Effector memory CD8-positive, alpha-beta T cell (primary cell): ENCODE data around the gene ANK2.

Source experiments
- ATAC-seq: fragments of 150-1000 bp; cut with Tn5 transposase; replicated peaks from 2 replicates; pipeline ENCODE4 v1.10.0; 2021; ENCODE audit warnings: mild to moderate bottlenecking, moderate library complexity
- DNase-seq, 3 experiments: peaks; one replicate each; pipeline ENCODE4 v3.0.0; 2021
- H3K27ac Mint-ChIP-seq, 2 donors: one replicate each; pipeline ENCODE4 v1.8.0; 2022; ENCODE audit warnings: mild to moderate bottlenecking in 2 of 2, mixed read lengths in 2 of 2, moderate library complexity in 2 of 2
- H3K27me3 Mint-ChIP-seq, 2 donors: one replicate each; pipeline ENCODE4 v1.8.0; 2022; ENCODE audit warnings: mixed read lengths in 2 of 2
- H3K36me3 Mint-ChIP-seq: one replicate; pipeline ENCODE4 v1.8.0; 2022; ENCODE audit warnings: mild to moderate bottlenecking, moderate library complexity, mixed read lengths; ENCODE audit not compliant: insufficient read depth
- H3K4me1 Mint-ChIP-seq, 2 donors: one replicate each; pipeline ENCODE4 v1.8.0; 2022; ENCODE audit warnings: low read depth in 2 of 2, mixed read lengths in 2 of 2
- H3K4me3 Mint-ChIP-seq, 2 donors: one replicate each; pipeline ENCODE4 v1.8.0; 2022; ENCODE audit warnings: mild to moderate bottlenecking in 2 of 2, mixed read lengths in 2 of 2, moderate library complexity in 2 of 2
- H3K9me3 Mint-ChIP-seq, 2 donors: one replicate each; pipeline ENCODE4 v1.8.0; 2022; ENCODE audit warnings: mixed read lengths in 2 of 2

The ANK2 gene

DNA sequence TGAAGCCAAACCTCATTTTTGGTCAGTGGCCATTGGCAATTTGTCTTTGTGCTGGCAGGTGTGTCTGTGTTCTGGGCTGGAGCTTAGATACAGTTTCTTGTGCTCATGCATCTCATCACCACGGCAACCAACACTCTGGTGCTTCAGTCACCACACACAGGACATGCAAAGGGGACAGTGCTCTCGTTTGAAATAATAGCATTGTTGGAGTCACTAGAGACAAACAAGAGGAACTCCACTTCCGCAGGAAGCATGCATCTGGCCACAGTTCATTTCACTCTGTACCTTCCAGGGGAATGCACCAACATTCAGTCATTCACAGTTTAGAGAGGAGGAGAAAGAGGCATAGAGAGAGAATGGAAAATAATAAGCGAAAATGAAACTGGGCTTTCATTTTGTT is 267.4 kb downstream of the ANK2 start:
- peaks cover 2 to 5% of the 10 kb centered on the region in 2 donors for H3K4me1 Mint-ChIP-seq
- H3K27ac Mint-ChIP-seq, result no peak overlapping the region
- H3K27me3 Mint-ChIP-seq, result no peaks in the 10 kb centered on the region
- no peaks in the 10 kb centered on the region for H3K36me3 Mint-ChIP-seq
- DNase-seq, result no peak
- peak; percentile 59 for ATAC-seq
- peak overlapping the region in 1 of 2 donors; percentile 10 for H3K4me3 Mint-ChIP-seq
- H3K9me3 Mint-ChIP-seq, result no peaks in the 10 kb centered on the region

DNA sequence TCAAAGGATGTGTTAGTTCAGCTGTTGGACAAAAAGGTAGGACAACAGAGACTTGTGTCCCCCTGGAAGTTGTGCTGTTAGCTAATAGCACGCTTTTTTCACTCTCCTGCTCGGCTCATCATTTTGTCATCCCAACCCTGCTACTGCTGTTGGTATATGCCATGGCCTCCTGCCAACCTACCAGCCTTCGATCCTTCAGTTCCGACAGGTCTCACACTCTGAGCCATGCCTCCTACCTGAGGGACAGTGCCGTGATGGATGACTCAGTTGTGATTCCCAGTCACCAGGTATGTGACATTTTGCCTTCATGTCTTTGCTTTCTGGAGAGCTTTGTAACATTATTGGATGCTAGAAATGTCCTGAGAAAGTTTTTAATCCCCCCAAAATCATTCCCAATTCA is 268.1 kb downstream of the ANK2 start:
- Mint-ChIP-seq H3K4me3 (no peak overlapping the region), H3K27ac (no peak overlapping the region)
- ATAC-seq, result no peak

DNA sequence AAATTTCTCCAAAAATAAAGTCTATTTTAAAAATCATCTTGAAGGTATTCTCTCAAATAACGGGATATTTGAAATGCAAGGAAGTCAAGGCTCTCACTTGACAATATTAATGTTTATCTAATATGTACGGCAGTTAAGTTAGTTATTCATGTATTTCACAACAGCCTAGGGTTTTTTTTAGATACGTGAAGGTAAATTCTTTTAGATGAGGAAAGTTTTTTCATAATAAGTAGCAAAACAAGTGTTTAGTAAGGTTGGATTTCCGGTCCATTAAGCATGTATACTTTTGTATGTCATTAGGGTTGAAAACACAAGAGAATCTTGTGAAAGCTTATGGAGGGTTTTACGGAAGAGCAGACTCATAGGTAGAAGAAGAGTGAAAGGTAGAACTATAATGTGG is 273.3 kb downstream of the ANK2 start:
- Mint-ChIP-seq H3K27ac (no peak overlapping the region), H3K36me3 (no peaks in the 10 kb centered on the region), H3K4me3 (no peak overlapping the region), H3K27me3 (peaks cover 6 to 15% of the 10 kb centered on the region in 2 donors), H3K9me3 (no peaks in the 10 kb centered on the region), H3K4me1 (no peaks in the 10 kb centered on the region)
- no peak for DNase-seq
- no peak for ATAC-seq

More for the DNA sequence above, 268.1 kb downstream of the ANK2 start:
- DNase-seq, result no peak
- Mint-ChIP-seq H3K27me3 (no peaks in the 10 kb centered on the region), H3K4me1 (peaks cover 2 to 5% of the 10 kb centered on the region in 2 donors), H3K36me3 (no peaks in the 10 kb centered on the region), H3K9me3 (no peaks in the 10 kb centered on the region)

DNA sequence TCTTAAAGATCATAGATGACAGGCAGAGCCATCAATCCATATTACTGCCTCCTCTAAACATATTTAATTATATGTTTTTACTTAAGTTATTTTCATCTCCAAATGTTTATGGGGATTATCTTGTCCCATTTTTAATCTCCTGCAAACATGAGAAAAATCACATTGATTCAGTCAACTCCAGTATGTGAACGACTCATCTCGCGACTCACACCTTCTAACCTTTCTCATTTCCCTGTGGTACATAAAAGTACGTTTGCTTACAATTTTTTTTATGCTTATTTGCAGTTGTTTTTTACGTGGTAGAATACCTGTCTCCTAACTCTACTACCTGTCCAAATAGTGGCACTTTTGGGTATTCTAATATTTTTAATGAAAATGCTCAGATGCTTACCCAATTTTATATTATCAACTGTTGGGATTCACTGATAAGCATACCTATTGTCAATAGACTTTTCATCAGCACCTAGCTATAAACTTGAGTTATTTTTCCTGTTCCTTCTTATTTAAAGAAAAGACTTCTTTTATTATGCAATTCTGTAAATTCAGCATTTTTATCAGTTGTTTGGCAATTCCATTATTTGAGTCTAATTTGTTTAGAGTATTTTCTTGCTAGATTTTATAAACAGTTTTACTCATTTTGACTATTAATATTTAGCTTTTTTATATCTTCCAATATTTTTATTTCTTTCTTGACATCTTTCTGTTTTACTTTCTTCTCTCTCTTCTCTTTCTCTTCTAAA is 276.6 kb downstream of the ANK2 start:
- Mint-ChIP-seq H3K4me1 (no peaks in the 10 kb centered on the region), H3K36me3 (no peaks in the 10 kb centered on the region), H3K27me3 (peaks cover 7 to 15% of the 10 kb centered on the region in 2 donors), H3K9me3 (no peaks in the 10 kb centered on the region), H3K4me3 (no peak overlapping the region), H3K27ac (no peak overlapping the region)
- DNase-seq (no peak), ATAC-seq (no peak)

DNA sequence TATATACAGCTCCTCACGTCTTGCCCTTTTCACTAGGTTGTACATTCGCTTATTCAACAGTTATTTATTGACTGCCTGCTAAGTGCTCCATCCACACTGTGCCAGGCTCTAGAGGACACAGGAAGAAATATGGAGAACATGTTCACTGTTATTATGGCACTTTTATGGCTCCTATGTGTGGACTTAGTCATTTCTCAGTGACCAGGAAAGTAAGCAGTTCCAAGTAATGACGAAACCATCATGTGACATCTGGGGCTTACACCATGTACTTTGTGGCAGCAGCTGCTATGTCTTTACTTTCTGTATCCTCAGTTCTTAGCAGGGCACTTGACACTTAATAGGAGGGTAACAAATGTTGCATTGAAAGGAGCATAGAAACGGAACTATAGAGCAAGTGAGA is 278.0 kb downstream of the ANK2 start:
- DNase-seq (no peak), ATAC-seq (no peak)
- Mint-ChIP-seq H3K4me1 (no peaks in the 10 kb centered on the region), H3K36me3 (no peaks in the 10 kb centered on the region), H3K27ac (no peak overlapping the region), H3K4me3 (no peak overlapping the region), H3K9me3 (no peaks in the 10 kb centered on the region), H3K27me3 (peaks cover 7 to 15% of the 10 kb centered on the region in 2 donors)

DNA sequence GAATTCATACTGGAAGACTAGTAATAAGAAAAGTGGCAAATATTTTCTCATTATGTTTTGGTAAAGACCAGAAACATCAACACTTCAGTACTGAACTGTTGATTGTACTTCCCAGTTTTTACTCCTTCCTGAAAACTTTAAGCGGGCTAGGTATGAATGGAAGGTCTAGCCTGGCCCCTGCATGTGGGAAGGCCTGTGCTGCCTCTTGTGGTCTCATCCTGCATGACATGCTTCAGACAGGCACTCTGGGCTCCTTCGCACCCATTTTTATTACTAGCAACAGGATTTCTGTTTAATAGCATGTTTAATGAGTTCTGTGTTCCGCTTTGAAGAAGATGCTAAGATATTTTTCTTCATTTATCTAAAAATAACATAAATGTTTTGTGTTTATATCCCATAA is 279.1 kb downstream of the ANK2 start:
- H3K4me3 Mint-ChIP-seq, result no peak overlapping the region
- H3K36me3 Mint-ChIP-seq, result no peaks in the 10 kb centered on the region
- ATAC-seq, result no peak
- H3K27me3 Mint-ChIP-seq, result peaks cover 7 to 15% of the 10 kb centered on the region in 2 donors
- no peaks in the 10 kb centered on the region for H3K9me3 Mint-ChIP-seq
- no peak overlapping the region for H3K27ac Mint-ChIP-seq
- H3K4me1 Mint-ChIP-seq, result no peaks in the 10 kb centered on the region
- DNase-seq, result no peak

DNA sequence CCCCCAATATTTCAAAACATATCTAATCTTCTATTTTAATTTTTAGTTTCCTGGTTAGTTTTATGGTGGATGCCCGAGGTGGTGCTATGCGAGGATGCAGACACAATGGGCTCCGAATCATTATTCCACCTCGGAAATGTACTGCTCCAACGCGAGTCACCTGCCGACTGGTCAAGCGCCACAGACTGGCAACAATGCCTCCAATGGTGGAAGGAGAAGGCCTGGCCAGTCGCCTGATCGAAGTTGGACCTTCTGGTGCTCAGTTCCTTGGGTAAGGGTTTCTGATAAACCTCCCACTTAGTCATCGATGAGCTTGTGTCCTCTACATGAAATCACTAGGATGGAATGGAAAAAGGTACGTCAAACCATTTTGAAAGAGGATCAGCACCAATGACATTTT is 280.7 kb downstream of the ANK2 start:
- no peaks in the 10 kb centered on the region for H3K9me3 Mint-ChIP-seq
- peaks cover 7 to 15% of the 10 kb centered on the region in 2 donors for H3K27me3 Mint-ChIP-seq
- no peak overlapping the region for H3K4me3 Mint-ChIP-seq
- no peaks in the 10 kb centered on the region for H3K36me3 Mint-ChIP-seq
- ATAC-seq, result no peak
- H3K4me1 Mint-ChIP-seq, result no peaks in the 10 kb centered on the region
- no peak for DNase-seq
- no peak overlapping the region for H3K27ac Mint-ChIP-seq

DNA sequence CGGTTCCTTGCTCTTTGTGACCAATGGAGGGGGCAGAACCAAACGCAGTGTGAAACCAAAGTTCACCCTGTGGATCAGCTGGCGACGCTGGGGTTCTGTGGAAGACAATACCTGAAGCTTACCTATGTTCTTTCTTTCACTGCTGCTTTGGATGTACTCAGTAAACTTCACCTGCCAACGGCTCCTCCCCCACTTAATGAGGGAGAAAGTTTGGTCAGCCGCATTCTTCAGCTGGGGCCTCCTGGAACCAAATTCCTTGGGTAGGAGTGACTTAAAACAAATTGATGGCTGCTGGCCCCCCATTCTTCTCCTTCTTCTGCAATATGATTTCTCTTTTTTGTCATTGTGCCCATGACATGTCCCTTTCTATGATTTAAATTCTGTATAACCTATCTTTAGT is 282.4 kb downstream of the ANK2 start:
- Mint-ChIP-seq H3K36me3 (no peaks in the 10 kb centered on the region), H3K27ac (no peak overlapping the region), H3K27me3 (peaks cover 5 to 7% of the 10 kb centered on the region in 2 donors), H3K4me3 (no peak overlapping the region), H3K9me3 (no peaks in the 10 kb centered on the region), H3K4me1 (no peaks in the 10 kb centered on the region)
- DNase-seq (no peak), ATAC-seq (no peak)

DNA sequence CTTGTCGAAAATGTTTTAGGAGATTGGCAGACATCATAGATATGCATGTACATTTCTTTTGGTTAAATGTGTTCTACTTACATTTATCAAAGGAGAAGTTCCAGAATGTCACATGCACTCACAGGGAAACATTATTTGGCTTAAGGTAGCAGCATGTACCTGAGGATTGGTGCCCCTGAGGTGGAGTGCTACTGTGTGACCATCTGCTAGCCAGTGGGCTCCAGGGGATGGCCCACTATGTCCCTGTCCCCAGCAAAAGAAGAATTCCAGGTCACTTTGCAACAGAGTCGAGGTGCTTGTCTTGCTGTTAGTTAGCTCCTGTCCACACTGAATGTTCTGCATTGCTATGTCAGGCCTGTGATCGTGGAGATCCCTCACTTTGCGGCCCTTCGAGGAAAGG is 283.2 kb downstream of the ANK2 start:
- Mint-ChIP-seq H3K27ac (no peak overlapping the region), H3K4me3 (no peak overlapping the region), H3K36me3 (no peaks in the 10 kb centered on the region), H3K9me3 (no peaks in the 10 kb centered on the region), H3K4me1 (no peaks in the 10 kb centered on the region), H3K27me3 (peaks cover under 1 to 2% of the 10 kb centered on the region in 2 donors)
- ATAC-seq (no peak), DNase-seq (no peak)

DNA sequence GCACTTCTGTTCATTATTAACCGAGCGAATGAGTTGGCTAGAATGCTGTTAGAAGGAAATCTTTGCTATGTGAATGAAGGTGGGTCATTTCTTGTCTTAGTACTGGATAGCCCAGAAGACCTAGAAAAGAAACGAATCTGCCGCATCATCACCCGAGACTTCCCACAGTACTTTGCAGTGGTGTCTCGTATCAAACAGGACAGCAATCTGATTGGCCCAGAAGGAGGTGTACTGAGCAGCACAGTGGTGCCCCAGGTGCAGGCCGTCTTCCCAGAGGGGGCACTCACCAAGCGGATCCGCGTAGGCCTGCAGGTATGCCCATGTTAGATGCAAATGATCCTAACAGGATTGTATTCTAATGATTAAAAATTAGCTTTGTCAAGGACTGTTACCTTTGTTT is 286.3 kb downstream of the ANK2 start:
- no peak for ATAC-seq
- no peak for DNase-seq
- Mint-ChIP-seq H3K36me3 (no peaks in the 10 kb centered on the region), H3K4me3 (no peak overlapping the region), H3K27me3 (peaks cover 10 to 12% of the 10 kb centered on the region in 2 donors), H3K4me1 (no peaks in the 10 kb centered on the region), H3K27ac (no peak overlapping the region), H3K9me3 (no peaks in the 10 kb centered on the region)

DNA sequence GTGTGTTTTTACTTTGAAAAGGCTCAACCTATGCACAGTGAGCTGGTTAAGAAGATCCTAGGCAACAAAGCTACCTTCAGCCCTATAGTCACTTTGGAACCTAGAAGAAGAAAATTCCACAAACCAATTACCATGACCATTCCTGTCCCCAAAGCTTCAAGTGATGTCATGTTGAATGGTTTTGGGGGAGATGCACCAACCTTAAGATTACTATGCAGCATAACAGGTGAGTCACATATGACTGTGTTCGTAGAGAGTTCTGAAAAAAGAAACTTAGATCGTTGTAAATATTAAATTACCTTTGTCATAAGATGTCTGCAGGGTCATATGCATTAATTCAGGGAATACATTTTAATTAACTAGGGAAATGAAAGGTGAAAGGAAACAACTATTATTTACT is 287.1 kb downstream of the ANK2 start:
- DNase-seq (no peak), ATAC-seq (no peak)
- H3K27me3 Mint-ChIP-seq, result peaks cover 10 to 12% of the 10 kb centered on the region in 2 donors
- H3K4me1 Mint-ChIP-seq, result no peaks in the 10 kb centered on the region
- no peak overlapping the region for H3K27ac Mint-ChIP-seq
- no peak overlapping the region for H3K4me3 Mint-ChIP-seq
- no peaks in the 10 kb centered on the region for H3K9me3 Mint-ChIP-seq
- no peaks in the 10 kb centered on the region for H3K36me3 Mint-ChIP-seq

DNA sequence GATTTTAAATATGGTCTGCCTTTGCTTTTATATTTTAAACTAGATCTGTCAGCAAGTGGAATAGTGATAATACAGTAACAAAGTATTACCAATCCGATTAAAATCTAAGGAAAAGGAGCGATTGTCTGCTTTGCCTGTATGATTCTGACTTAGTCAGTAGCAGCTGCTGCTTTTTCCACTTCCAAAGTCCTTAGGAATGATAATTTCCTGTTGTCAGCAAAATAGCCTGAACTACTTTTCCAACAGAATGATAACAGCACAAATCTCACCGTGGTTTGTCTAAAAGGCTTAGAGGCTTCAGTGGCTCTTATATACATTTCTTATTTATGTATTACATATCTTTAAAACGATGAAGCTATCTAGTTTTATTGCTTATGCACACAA is 290.0 kb downstream of the ANK2 start:
- H3K9me3 Mint-ChIP-seq, result no peaks in the 10 kb centered on the region
- no peak overlapping the region for H3K4me3 Mint-ChIP-seq
- DNase-seq (no peak), ATAC-seq (no peak)
- H3K36me3 Mint-ChIP-seq, result no peaks in the 10 kb centered on the region
- no peaks in the 10 kb centered on the region for H3K4me1 Mint-ChIP-seq
- peaks cover 10 to 12% of the 10 kb centered on the region in 2 donors for H3K27me3 Mint-ChIP-seq
- no peak overlapping the region for H3K27ac Mint-ChIP-seq

DNA sequence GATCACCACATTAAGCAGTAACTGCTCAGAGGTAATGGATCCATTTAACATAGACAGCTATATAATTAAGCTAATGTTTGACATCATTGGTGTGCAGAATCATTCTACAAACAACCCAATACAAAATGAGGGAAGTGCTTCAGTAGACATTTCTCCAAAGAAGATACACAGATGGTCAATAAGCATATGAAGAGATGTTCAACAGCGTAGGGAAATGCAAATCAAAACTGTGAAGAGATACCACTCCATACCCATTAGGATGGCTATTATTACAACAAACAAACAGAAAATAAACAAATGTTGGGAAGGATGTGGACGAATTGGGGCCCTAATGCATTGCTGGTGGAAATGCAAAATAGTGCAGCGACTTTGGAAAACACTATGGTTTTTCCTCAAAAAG is 294.6 kb downstream of the ANK2 start:
- no peak overlapping the region for H3K27ac Mint-ChIP-seq
- no peaks in the 10 kb centered on the region for H3K36me3 Mint-ChIP-seq
- no peak for ATAC-seq

DNA sequence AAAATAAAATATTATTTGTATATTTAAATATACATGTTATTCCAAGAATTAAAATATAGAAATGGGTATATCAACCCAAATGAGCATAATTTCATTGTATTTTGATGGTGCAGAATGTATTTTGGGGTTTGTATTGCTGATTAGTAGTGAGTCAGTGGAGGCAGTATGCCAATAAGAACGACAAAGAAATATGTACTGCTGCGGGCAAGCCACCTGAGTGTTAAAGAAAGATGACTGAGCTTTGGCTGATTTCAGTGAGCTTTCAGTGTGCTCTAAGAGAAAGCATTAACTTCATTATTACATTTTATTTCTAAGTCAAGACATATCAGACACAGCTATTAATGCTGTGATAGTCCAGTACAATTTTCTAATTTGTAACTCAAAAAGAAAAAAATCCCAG is 297.8 kb downstream of the ANK2 start:
- no peaks in the 10 kb centered on the region for H3K4me1 Mint-ChIP-seq
- no peaks in the 10 kb centered on the region for H3K9me3 Mint-ChIP-seq
- no peaks in the 10 kb centered on the region for H3K36me3 Mint-ChIP-seq
- H3K27me3 Mint-ChIP-seq, result peaks cover 6% of the 10 kb centered on the region in 2 donors
- ATAC-seq (no peak), DNase-seq (no peak)
- H3K27ac Mint-ChIP-seq, result no peak overlapping the region
- H3K4me3 Mint-ChIP-seq, result no peak overlapping the region

More for the DNA sequence above, 294.6 kb downstream of the ANK2 start:
- H3K4me3 Mint-ChIP-seq, result no peak overlapping the region
- no peaks in the 10 kb centered on the region for H3K4me1 Mint-ChIP-seq
- no peak for DNase-seq
- no peaks in the 10 kb centered on the region for H3K9me3 Mint-ChIP-seq
- peaks cover 12 to 15% of the 10 kb centered on the region in 2 donors for H3K27me3 Mint-ChIP-seq
